K562 (cell line): ENCODE results near the gene FGFR1OP2. TPM values are rescaled to one million over a fixed set of nuclear protein-coding genes. Genes with fewer than 3 reads are reported as not detected.

Experiments
- CCNT2 ChIP-seq: IDR thresholded peaks from 2 replicates; pipeline ENCODE4 v1.6.1; 2011; ENCODE audit warnings: borderline replicate concordance, low read depth, mild to moderate bottlenecking, moderate library complexity, mixed read lengths, low read length; ENCODE audit not compliant: insufficient read length; ENCODE audit errors: extremely low read depth
- DMBX1 ChIP-seq: fragments of 250-450 bp; sonication (Bioruptor Pico); IDR thresholded peaks from 2 replicates; pipeline ENCODE4 v1.8.0; 2022; ENCODE audit warnings: inconsistent platforms, mild to moderate bottlenecking, moderate library complexity, borderline replicate concordance
- ELF1 ChIP-seq: fragments of 200-800 bp; sonication (Bioruptor generic); IDR thresholded peaks from 2 replicates; pipeline ENCODE4 v1.6.1; 2016; ENCODE audit warnings: missing genetic modification characterization, missing compliant biosample characterization
- JUNB ChIP-seq: fragments of 450-650 bp; formaldehyde crosslinking; conservative IDR thresholded peaks from 2 replicates; pipeline ENCODE4 v1.4.0; 2020; ENCODE audit warnings: mild to moderate bottlenecking
- L3MBTL2 ChIP-seq: fragments of 450-650 bp; IDR thresholded peaks from 2 replicates; pipeline ENCODE4 v1.6.1; 2016; ENCODE audit warnings: mild to moderate bottlenecking, moderate library complexity
- MXI1 ChIP-seq: IDR thresholded peaks from 2 replicates; pipeline ENCODE4 v1.6.1; 2011; ENCODE audit warnings: low read depth, mild to moderate bottlenecking, improper control_type of control experiment, low read length
- POLR2H ChIP-seq: IDR thresholded peaks from 2 replicates; pipeline ENCODE4 v1.6.1; 2016; ENCODE audit warnings: missing genetic modification characterization, low read depth, mild to moderate bottlenecking, control low read depth, missing compliant biosample characterization, moderate library complexity
- SIN3B ChIP-seq: fragments of 450-650 bp; IDR thresholded peaks from 2 replicates; pipeline ENCODE4 v1.6.1; 2017; ENCODE audit warnings: low read depth, mild to moderate bottlenecking, moderate library complexity
- XRCC5 ChIP-seq: fragments of 200-400 bp; formaldehyde crosslinking; IDR thresholded peaks from 2 replicates; pipeline ENCODE4 v1.6.1; 2017; ENCODE audit warnings: low read depth, mild to moderate bottlenecking, low read length
- polyA plus RNA-seq, 8 experiments: library from polyadenylated mRNA; depleted of rRNA in 4 of 8; stranded (reverse) in 5 of 8; unstranded in 3 of 8; fragments of >200 nt; fragmentation: Nextera tagmentation in 2 of 8; fragmentation: Illumina TruSeq in 1 of 8; extraction: Ambion mirVana in 2 of 8; extraction: Trizol in 1 of 8; gene quantifications; 2 replicates each; pipeline versions ENCODE4 v1.2.1 to v1.2.3, GENCODE V29; 2011 to 2014; ENCODE audit warnings: inconsistent platforms in 1 of 8, missing spikeins in 1 of 8
- total RNA-seq, 7 experiments: library from RNA; depleted of rRNA in 6 of 7; stranded (reverse); fragments of >200 nt in 6 of 7; fragmentation: Illumina TruSeq in 2 of 7; extraction: Trizol in 2 of 7; gene quantifications; 2 replicates each; pipeline versions ENCODE4 v1.2.1 to v1.2.3, GENCODE V29; 2011 to 2021; ENCODE audit warnings: low replicate concordance in 1 of 7
- TF ChIP-seq, protein P1 (sequence below): fragments of 250-450 bp; sonication (Bioruptor Pico); IDR thresholded peaks from 2 replicates; pipeline ENCODE4 v1.8.0; 2022; ENCODE audit warnings: moderate library complexity, mild to moderate bottlenecking, inconsistent platforms
- TF ChIP-seq, protein P2 (sequence below), 2 experiments: fragments of 200-800 bp in 1 of 2; sonication (Bioruptor generic) in 1 of 2; sonication (generic) in 1 of 2; formaldehyde crosslinking in 1 of 2; IDR thresholded peaks in 1 of 2; conservative IDR thresholded peaks in 1 of 2; 2 replicates each; pipeline versions ENCODE4 v1.5.0 to v1.6.1; 2016 to 2020; ENCODE audit warnings: missing compliant biosample characterization in 1 of 2, missing genetic modification characterization in 1 of 2, missing genetic modification reagents in 1 of 2
- TF ChIP-seq, protein P3 (sequence below), 2 experiments: fragments of 450-650 bp; conservative IDR thresholded peaks; 2 replicates each; pipeline ENCODE4 v1.6.1; 2017; ENCODE audit warnings: mild to moderate bottlenecking in 2 of 2, moderate library complexity in 2 of 2
- TF ChIP-seq, protein P4 (sequence below): sonication (generic); formaldehyde crosslinking; IDR thresholded peaks from 2 replicates; pipeline ENCODE4 v1.8.1; 2023; ENCODE audit warnings: mild to moderate bottlenecking, missing genetic modification reagents
- TF ChIP-seq, protein P5 (sequence below): sonication (generic); formaldehyde crosslinking; IDR thresholded peaks from 2 replicates; pipeline ENCODE4 v1.8.0; 2022; ENCODE audit warnings: missing genetic modification reagents, mild to moderate bottlenecking, moderate library complexity, borderline replicate concordance
- TF ChIP-seq, protein P6 (sequence below): fragments of 200-800 bp; sonication (Bioruptor generic); IDR thresholded peaks from 2 replicates; pipeline ENCODE4 v1.6.1; 2017; ENCODE audit warnings: missing genetic modification characterization, missing compliant biosample characterization

FGFR1OP2 gene
- total and polyA plus RNA-seq, 9 of the 15 experiments (the other 6 are each of a cell fraction or from before 2014, with no cell fraction given): 31.6 to 49.0 (median 37.1) TPM

DNA sequence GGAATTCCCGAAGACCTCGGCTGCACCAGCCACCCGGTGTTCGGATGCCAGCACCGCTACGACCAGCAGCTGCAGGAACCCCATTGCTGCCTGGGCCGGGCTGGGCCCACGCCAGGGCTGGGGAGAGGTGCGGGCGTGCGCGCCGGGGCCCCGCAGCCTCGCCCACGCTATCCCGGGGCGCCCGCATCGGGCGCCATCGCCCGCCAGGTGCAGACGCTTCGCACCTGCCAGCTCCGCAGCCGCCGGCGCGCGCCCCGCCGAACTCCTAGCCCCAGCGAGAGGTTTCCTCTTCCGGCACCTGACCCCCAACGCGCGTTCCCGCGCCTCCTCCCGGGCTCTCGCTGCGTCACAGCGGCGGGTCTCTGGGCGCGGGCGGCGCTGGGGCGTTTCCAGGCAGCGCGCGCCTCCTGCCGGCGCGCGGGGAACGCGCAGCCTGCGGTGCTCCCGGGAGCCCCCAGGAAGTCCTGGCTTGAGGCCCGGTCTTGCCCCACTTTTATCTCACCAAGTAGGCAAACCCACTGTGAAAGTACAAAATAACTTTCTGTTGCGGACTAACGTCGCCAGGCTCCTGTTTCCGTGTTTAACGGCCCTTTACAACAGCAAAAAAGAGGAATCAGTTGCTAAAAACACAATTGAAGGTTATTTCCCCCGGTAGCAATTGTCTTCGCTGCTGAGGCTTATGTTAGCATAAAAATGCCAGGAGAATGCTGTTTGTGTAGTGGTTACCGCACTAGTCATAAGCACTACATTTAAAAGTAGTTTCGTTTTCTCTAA, 76.0 kb downstream of the FGFR1OP2 start, which contains the start of gene TM7SF3 (continued):
- TF ChIP-seq, protein P1, sequence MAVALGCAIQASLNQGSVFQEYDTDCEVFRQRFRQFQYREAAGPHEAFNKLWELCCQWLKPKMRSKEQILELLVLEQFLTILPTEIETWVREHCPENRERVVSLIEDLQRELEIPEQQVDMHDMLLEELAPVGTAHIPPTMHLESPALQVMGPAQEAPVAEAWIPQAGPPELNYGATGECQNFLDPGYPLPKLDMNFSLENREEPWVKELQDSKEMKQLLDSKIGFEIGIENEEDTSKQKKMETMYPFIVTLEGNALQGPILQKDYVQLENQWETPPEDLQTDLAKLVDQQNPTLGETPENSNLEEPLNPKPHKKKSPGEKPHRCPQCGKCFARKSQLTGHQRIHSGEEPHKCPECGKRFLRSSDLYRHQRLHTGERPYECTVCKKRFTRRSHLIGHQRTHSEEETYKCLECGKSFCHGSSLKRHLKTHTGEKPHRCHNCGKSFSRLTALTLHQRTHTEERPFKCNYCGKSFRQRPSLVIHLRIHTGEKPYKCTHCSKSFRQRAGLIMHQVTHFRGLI (CRISPR knock-in tag): peak; percentile 72; the same call in 1 of the 2 replicates
- TF ChIP-seq XRCC5 (peak; percentile 68; the same call in 1 of the 2 replicates), ELF1 (tag) (peak; percentile 89), L3MBTL2 (peak; percentile 98), CCNT2 (peak; percentile 91), SIN3B (peak; percentile 65), MXI1 (0 out of 2 replicates have a peak, but pooled peaks have one; percentile 13), JUNB (CRISPR knock-in tag) (no peak), POLR2H (0 out of 2 replicates have a peak, but pooled peaks have one; percentile 20), DMBX1 (CRISPR knock-in tag) (peak; percentile 15; the same call in 1 of the 2 replicates)
- TF ChIP-seq, protein P2, sequence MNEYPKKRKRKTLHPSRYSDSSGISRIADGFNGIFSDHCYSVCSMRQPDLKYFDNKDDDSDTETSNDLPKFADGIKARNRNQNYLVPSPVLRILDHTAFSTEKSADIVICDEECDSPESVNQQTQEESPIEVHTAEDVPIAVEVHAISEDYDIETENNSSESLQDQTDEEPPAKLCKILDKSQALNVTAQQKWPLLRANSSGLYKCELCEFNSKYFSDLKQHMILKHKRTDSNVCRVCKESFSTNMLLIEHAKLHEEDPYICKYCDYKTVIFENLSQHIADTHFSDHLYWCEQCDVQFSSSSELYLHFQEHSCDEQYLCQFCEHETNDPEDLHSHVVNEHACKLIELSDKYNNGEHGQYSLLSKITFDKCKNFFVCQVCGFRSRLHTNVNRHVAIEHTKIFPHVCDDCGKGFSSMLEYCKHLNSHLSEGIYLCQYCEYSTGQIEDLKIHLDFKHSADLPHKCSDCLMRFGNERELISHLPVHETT (CRISPR knock-in tag; conservative IDR thresholded peaks at IDR 0.05 in 1 of 2, IDR thresholded peaks at IDR 0.05 in 1 of 2): peak in 1 of 2 experiments; percentile 27; a peak in 1 of 4 replicates
- TF ChIP-seq, protein P3, sequence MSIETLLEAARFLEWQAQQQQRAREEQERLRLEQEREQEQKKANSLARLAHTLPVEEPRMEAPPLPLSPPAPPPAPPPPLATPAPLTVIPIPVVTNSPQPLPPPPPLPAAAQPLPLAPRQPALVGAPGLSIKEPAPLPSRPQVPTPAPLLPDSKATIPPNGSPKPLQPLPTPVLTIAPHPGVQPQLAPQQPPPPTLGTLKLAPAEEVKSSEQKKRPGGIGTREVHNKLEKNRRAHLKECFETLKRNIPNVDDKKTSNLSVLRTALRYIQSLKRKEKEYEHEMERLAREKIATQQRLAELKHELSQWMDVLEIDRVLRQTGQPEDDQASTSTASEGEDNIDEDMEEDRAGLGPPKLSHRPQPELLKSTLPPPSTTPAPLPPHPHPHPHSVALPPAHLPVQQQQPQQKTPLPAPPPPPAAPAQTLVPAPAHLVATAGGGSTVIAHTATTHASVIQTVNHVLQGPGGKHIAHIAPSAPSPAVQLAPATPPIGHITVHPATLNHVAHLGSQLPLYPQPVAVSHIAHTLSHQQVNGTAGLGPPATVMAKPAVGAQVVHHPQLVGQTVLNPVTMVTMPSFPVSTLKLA (conservative IDR thresholded peaks at IDR 0.05): peak in 1 of 2 experiments; percentile 51; a peak in 2 of 4 replicates
- TF ChIP-seq, protein P4, sequence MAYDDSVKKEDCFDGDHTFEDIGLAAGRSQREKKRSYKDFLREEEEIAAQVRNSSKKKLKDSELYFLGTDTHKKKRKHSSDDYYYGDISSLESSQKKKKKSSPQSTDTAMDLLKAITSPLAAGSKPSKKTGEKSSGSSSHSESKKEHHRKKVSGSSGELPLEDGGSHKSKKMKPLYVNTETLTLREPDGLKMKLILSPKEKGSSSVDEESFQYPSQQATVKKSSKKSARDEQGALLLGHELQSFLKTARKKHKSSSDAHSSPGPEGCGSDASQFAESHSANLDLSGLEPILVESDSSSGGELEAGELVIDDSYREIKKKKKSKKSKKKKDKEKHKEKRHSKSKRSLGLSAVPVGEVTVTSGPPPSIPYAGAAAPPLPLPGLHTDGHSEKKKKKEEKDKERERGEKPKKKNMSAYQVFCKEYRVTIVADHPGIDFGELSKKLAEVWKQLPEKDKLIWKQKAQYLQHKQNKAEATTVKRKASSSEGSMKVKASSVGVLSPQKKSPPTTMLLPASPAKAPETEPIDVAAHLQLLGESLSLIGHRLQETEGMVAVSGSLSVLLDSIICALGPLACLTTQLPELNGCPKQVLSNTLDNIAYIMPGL (CRISPR knock-in tag): peak; percentile 31; the same call in 1 of the 2 replicates
- TF ChIP-seq, protein P5, sequence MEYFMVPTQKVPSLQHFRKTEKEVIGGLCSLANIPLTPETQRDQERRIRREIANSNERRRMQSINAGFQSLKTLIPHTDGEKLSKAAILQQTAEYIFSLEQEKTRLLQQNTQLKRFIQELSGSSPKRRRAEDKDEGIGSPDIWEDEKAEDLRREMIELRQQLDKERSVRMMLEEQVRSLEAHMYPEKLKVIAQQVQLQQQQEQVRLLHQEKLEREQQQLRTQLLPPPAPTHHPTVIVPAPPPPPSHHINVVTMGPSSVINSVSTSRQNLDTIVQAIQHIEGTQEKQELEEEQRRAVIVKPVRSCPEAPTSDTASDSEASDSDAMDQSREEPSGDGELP (CRISPR knock-in tag): peak; percentile 51; the same call in 1 of the 2 replicates
- TF ChIP-seq, protein P6, sequence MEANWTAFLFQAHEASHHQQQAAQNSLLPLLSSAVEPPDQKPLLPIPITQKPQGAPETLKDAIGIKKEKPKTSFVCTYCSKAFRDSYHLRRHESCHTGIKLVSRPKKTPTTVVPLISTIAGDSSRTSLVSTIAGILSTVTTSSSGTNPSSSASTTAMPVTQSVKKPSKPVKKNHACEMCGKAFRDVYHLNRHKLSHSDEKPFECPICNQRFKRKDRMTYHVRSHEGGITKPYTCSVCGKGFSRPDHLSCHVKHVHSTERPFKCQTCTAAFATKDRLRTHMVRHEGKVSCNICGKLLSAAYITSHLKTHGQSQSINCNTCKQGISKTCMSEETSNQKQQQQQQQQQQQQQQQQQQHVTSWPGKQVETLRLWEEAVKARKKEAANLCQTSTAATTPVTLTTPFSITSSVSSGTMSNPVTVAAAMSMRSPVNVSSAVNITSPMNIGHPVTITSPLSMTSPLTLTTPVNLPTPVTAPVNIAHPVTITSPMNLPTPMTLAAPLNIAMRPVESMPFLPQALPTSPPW (CRISPR knock-in tag): peak; percentile 81
